Measurements from ENCODE around the gene CRYGA. TPM values are rescaled to one million over a fixed set of nuclear protein-coding genes. Genes with fewer than 3 reads are reported as not detected.
"Not testable (repeated sequence)": the region's sequence is repeated elsewhere in the genome, so short reads cannot be mapped to it uniquely, and the experiment has no call there.

The CRYGA gene
- polyA plus RNA-seq, 1 donor, result not detected

GRCh38 chr2:208125251-208125650 is 38.1 kb downstream of the CRYGA start:
- DNase-seq, result no peak

GRCh38 chr2:208124013-208124715 is 39.2 kb downstream of the CRYGA start, which contains the start of gene CRYGD:
Gene CRYGD (minus strand): TSS chr2:208124524. CDS start chr2:208124473, 51 bp downstream.
- not testable (repeated sequence) for DNase-seq

GRCh38 chr2:208122248-208122647 is 41.1 kb downstream of the CRYGA start:
- no peak for DNase-seq

GRCh38 chr2:208118918-208119317 is 44.5 kb downstream of the CRYGA start:
- no peak for DNase-seq

GRCh38 chr2:208117390-208117789 is 46.0 kb downstream of the CRYGA start:
- DNase-seq, result not testable (repeated sequence)

DNA sequence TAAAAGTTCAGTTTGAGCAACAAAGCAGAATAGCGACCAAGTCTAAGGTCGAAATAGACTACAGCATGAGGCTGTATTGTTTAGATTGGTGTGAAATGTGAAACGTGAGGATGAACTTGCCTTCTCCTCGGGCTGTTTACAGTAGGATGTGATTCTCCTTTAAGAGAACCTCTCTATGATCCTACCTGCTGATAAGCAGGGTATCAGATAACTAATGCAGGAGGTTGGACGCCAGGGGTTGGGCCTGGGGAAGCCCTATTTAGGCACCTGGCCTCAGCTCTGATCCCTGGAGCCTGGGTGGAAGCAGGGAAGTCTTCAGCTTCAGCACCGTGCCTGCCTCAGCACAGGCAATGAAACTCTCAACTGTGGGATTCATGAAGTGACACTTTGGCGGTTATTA is 50.4 kb downstream of the CRYGA start:
- no peak for DNase-seq

DNA sequence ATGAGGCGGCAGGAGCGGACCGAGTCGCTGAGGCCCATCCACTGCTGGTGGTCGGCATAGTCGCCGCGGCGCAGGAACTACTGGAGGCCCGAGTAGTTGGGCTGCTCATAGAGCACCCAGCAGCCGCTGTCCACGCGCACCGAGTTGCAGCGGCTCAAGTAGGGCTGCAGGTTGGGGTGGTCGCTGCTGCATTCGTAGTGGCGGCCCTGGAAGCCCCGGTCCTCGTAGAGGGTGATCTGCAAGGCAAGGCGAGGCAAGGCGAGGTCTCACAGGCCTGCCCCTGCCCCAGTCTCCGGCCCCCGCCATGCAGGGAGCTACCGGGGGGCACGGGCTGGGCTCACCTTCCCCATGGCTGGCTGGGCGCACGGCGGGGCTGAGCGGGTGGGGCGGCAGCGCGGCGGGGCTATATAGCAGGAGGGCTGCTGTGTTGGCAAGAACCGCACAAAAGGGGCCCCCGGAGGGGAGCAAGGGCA is 51.1 kb downstream of the CRYGA start:
- not testable (repeated sequence) for DNase-seq

Other genes with a start within 250 kb of the CRYGA start
- gene PLEKHM3, start 138.1 kb downstream of the CRYGA start, polyA plus RNA-seq (ENCODE audit: insufficient read length), result 8.1 TPM
- not detected for gene CRYGD, start 39.1 kb downstream of the CRYGA start, polyA plus RNA-seq (ENCODE audit: insufficient read length)
- gene CRYGC, start 33.8 kb downstream of the CRYGA start, polyA plus RNA-seq (ENCODE audit: insufficient read length), result not detected
- gene CRYGB, start 17.4 kb downstream of the CRYGA start, polyA plus RNA-seq (ENCODE audit: insufficient read length), result not detected
- gene C2orf80, start 26.4 kb upstream of the CRYGA start, polyA plus RNA-seq (ENCODE audit: insufficient read length), result not detected
- 34.2 TPM for gene IDH1, start 91.5 kb upstream of the CRYGA start, polyA plus RNA-seq (ENCODE audit: insufficient read length)
- 17.2 TPM for gene PIKFYVE, start 102.7 kb upstream of the CRYGA start, polyA plus RNA-seq (ENCODE audit: insufficient read length)
- 0.08 TPM for gene PTH2R, start 243.2 kb upstream of the CRYGA start, polyA plus RNA-seq (ENCODE audit: insufficient read length)

Measured in hindlimb muscle (tissue), 1 donor.